ENCODE results near the gene ZBTB42. TPM values are rescaled to one million over a fixed set of nuclear protein-coding genes. Genes with fewer than 3 reads are reported as not detected.

ZBTB42 gene
- total RNA-seq, 1 experiment from 2014 or later, result 6.1 TPM

GRCh38 chr14:104794631-104794992, 6.3 kb upstream of the ZBTB42 start:
- no CpG with 5 or more reads among the region's 16 CpGs for WGBS (ENCODE audit: extremely low coverage, insufficient read length, low lambda C conversion rate)

More at GRCh38 chr14:104794631-104794992, 6.3 kb upstream of the ZBTB42 start:
- H3K56ac ChIP-seq (ENCODE audit: insufficient read length, low read depth, low read length), result no peak overlapping the region
- no peak overlapping the region for H4K91ac ChIP-seq (ENCODE audit: insufficient read length, low read depth, low read length)
- peak overlapping the region; percentile 58 for H3K4me2 ChIP-seq (ENCODE audit: insufficient read depth, insufficient read length, low read length)
- H3K79me1 ChIP-seq (ENCODE audit: insufficient read depth, low read depth, low read length, poor library complexity, severe bottlenecking), result peaks cover 3% of the 10 kb centered on the region
- H4K20me1 ChIP-seq (ENCODE audit: control insufficient read depth, insufficient read depth, insufficient read length), result no peaks in the 10 kb centered on the region
- no peak overlapping the region for H3K18ac ChIP-seq (ENCODE audit: insufficient read length, low read depth, low read length)
- no peak for TF ChIP-seq CTCF (conservative IDR thresholded peaks at IDR 0.05)
- no peak overlapping the region; the same call in 1 of the 2 replicates for H3K14ac ChIP-seq (ENCODE audit: insufficient read depth, low read length)
- Mint-ChIP-seq H3K27me3 (ENCODE audit: low read depth) (peaks cover 38% of the 10 kb centered on the region), H3K4me3 (peak overlapping the region; percentile 75 to 89), H3K9me3 (no peaks in the 10 kb centered on the region; a peak in 1 of 5 replicates), H3K36me3 (ENCODE audit: insufficient read depth in 1 of 3, low read depth in 3 of 3) (peaks cover 6 to 16% (median 14%) of the 10 kb centered on the region in 3 experiments; a peak in 6 of 7 replicates), H3K4me1 (peaks cover 33 to 57% of the 10 kb centered on the region in 2 experiments), H3K27ac (peak overlapping the region in 1 of 3 experiments; percentile 86; a peak in 2 of 7 replicates)
- peak; percentile 49 for DNase-seq
- no peak overlapping the region for H2BK5ac ChIP-seq (ENCODE audit: insufficient read length, low read length)
- H3K23me2 ChIP-seq (ENCODE audit: insufficient read length, low read depth, low read length, poor library complexity, severe bottlenecking), result peaks cover 9% of the 10 kb centered on the region
- no peak overlapping the region for H2AFZ ChIP-seq (ENCODE audit: low read length)
- H3K4ac ChIP-seq (ENCODE audit: low read depth, low read length), result no peak overlapping the region
- H4K5ac ChIP-seq (ENCODE audit: insufficient read length, low read depth, low read length), result no peak overlapping the region
- no peak overlapping the region for H3K23ac ChIP-seq (ENCODE audit: insufficient read length, low read depth, low read length)
- H3T11ph ChIP-seq (ENCODE audit: low read length), result no peak overlapping the region
- no peaks in the 10 kb centered on the region for H3K9me3 ChIP-seq (ENCODE audit: control insufficient read depth, low read depth, low read length)
- H3K27ac ChIP-seq (ENCODE audit: insufficient read length, low read depth, low read length), result no peak overlapping the region
- H2BK20ac ChIP-seq (ENCODE audit: low read depth, low read length, poor library complexity, severe bottlenecking), result no peak overlapping the region
- H3K79me2 ChIP-seq (ENCODE audit: insufficient read depth, low read length), result no peaks in the 10 kb centered on the region; the same call in 1 of the 2 replicates
- no peak overlapping the region for H2BK12ac ChIP-seq (ENCODE audit: insufficient read length, low read depth, low read length)
- peak overlapping the region; percentile 5 for H3K9ac ChIP-seq (ENCODE audit: extremely low read depth, insufficient read length, low read length)
- H2BK120ac ChIP-seq (ENCODE audit: low read depth, low read length, poor library complexity, severe bottlenecking), result no peak overlapping the region
- no peak overlapping the region for H4K8ac ChIP-seq (replicated peaks; ENCODE audit: insufficient read length, low read depth, low read length)
- H2AK5ac ChIP-seq (ENCODE audit: insufficient read length, low read length), result no peak overlapping the region
- no peak overlapping the region for H2BK15ac ChIP-seq (ENCODE audit: low read depth, low read length)
- H3K4me1 ChIP-seq (ENCODE audit: insufficient read depth, low read length), result peaks cover 6% of the 10 kb centered on the region; the same call in 1 of the 2 replicates
- H3K27me3 ChIP-seq (ENCODE audit: insufficient read depth, low read length), result peaks cover 6% of the 10 kb centered on the region; the same call in 1 of the 2 replicates
